Loucy (cell line): Measurements from ENCODE around the gene C10orf71.

Experiments
- EZH2phosphoT487 ChIP-seq: fragments of 200-600 bp; IDR thresholded peaks from 2 replicates; pipeline ENCODE4 v1.6.1; 2018; ENCODE audit warnings: antibody characterized with exemption, mild to moderate bottlenecking, moderate library complexity, borderline replicate concordance
- TF ChIP-seq, protein P1 (sequence below): fragments of 200-600 bp; sonication (generic); conservative IDR thresholded peaks from 2 replicates; pipeline ENCODE4 v1.5.1; 2014; ENCODE audit warnings: mild to moderate bottlenecking, antibody characterized with exemption, low read length

DNA sequence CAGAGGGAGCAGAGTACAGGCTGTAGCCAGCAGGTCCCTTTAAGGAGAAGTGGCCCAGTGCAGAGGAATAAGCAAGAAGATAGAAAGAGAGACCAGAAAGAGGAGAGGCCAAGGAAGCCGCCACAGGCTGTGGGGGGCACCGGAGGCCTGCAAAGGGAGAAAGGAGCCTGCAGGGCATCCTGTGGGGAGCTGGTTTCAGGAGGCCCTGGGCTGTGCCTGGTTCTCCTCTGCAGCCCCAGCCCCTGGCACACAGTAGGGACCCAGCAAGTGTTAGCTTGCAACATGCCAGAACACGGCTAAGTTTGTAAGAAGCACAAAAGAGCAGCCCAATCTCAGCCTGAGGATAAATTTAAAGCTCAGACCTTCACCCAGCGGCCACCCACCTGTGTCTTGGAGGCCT lies 12.3 kb upstream of the C10orf71 start:
- TF ChIP-seq, protein P1, sequence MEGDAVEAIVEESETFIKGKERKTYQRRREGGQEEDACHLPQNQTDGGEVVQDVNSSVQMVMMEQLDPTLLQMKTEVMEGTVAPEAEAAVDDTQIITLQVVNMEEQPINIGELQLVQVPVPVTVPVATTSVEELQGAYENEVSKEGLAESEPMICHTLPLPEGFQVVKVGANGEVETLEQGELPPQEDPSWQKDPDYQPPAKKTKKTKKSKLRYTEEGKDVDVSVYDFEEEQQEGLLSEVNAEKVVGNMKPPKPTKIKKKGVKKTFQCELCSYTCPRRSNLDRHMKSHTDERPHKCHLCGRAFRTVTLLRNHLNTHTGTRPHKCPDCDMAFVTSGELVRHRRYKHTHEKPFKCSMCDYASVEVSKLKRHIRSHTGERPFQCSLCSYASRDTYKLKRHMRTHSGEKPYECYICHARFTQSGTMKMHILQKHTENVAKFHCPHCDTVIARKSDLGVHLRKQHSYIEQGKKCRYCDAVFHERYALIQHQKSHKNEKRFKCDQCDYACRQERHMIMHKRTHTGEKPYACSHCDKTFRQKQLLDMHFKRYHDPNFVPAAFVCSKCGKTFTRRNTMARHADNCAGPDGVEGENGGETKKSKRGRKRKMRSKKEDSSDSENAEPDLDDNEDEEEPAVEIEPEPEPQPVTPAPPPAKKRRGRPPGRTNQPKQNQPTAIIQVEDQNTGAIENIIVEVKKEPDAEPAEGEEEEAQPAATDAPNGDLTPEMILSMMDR = no peak
- TF ChIP-seq EZH2phosphoT487 = no peak
